Left cardiac atrium (tissue), 4 donors: ENCODE measurements around the gene IQCN. TPM values are rescaled to one million over a fixed set of nuclear protein-coding genes. Genes with fewer than 3 reads are reported as not detected.

Experiments
- ATAC-seq, 2 donors: fragments of 200-7000 bp; cut with Tn5 transposase; one replicate each; pipeline ENCODE4 v1.9.1; 2020; ENCODE audit warnings: mild to moderate bottlenecking in 2 of 2, moderate library complexity in 2 of 2
- DNase-seq: peaks from one replicate; pipeline ENCODE4 v3.0.0-alpha.2; 2020
- intact Hi-C, 2 donors: fragments of 100-400 bp; cut with DNase I; formaldehyde crosslinking; loops; one replicate each; pipeline versions ENCODE4 v1.14.1 to v1.15.1; 2022 to 2023
- long read RNA-seq: library from polyadenylated mRNA; unstranded; transcript quantifications from one replicate; pipeline ENCODE4 v2.0.0, GENCODE V29; 2021
- total RNA-seq, 2 donors: library from RNA; stranded (reverse); fragmentation: NEBNext Ultra II Directional; extraction: Animal tissue kit (Norgen Biotek cat#: 25700); gene quantifications; one replicate each; pipeline ENCODE4 v1.2.1, GENCODE V29; 2021
- donor health status: DM: no; HTN: yes; CAD: no.
- donor health status: DM: no; HTN: yes; CAD: no; lungs with severe emphysema.
- donor health status: DM: yes; HTN: yes; CAD: no.
- donor health status: Dilated cardiomyopathy.

IQCN gene, protein sequence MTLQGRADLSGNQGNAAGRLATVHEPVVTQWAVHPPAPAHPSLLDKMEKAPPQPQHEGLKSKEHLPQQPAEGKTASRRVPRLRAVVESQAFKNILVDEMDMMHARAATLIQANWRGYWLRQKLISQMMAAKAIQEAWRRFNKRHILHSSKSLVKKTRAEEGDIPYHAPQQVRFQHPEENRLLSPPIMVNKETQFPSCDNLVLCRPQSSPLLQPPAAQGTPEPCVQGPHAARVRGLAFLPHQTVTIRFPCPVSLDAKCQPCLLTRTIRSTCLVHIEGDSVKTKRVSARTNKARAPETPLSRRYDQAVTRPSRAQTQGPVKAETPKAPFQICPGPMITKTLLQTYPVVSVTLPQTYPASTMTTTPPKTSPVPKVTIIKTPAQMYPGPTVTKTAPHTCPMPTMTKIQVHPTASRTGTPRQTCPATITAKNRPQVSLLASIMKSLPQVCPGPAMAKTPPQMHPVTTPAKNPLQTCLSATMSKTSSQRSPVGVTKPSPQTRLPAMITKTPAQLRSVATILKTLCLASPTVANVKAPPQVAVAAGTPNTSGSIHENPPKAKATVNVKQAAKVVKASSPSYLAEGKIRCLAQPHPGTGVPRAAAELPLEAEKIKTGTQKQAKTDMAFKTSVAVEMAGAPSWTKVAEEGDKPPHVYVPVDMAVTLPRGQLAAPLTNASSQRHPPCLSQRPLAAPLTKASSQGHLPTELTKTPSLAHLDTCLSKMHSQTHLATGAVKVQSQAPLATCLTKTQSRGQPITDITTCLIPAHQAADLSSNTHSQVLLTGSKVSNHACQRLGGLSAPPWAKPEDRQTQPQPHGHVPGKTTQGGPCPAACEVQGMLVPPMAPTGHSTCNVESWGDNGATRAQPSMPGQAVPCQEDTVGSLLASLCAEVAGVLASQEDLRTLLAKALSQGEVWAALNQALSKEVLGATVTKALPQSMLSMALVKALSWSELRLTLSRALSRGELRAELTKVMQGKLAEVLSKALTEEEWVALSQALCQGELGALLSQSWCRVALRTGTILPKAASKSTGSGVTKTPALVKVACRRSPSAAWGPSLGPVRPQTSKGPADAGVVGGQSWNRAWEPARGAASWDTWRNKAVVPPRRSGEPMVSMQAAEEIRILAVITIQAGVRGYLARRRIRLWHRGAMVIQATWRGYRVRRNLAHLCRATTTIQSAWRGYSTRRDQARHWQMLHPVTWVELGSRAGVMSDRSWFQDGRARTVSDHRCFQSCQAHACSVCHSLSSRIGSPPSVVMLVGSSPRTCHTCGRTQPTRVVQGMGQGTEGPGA (N-terminal part only)
- 1 to 10 TPM in 1 of 2 donors, under 1 TPM in 1; 0.91 to 1.3 TPM for total RNA-seq
- long read RNA-seq = 0 reads

DNA sequence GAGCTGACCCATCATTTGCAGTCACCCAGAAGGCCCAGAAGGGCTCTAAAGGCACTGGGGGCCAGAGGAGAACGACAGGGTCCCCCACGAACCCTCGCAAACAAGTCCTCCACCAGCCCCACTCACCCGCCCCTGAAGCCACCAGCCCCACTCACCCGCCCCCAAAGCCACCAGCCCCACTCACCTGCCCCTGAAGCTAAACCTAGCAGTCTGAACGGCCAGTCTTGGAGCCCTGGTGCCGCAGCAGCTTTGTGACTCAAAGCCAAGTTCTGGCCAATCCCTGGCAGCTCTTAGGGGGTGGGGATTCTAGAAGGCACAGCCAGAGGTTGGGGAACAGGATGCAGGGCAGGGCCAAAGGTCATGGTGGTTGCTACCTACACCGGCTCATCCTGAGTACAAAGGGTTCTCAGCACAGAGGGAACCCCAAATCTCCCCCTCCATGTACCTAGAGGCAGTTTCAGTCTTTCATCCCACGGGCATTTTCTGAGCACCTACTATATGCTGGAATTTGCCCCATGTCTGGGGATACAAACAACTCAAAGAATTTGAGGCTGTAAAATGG lies at the start of gene IQCN:
Gene IQCN (minus strand): TSS at position 234 of the 562 bp plus-strand sequence. CDS start 4,974 bp downstream, outside the sequence.
- peak; percentile 49 for DNase-seq
- ATAC-seq = peak; percentile 7 to 10
- intact Hi-C loops = loop anchor here in 1 of 2 donors (10.0 kb wide), 1 partner anchor 121 kb away; the partner anchor contains the start of gene LRRC25

DNA sequence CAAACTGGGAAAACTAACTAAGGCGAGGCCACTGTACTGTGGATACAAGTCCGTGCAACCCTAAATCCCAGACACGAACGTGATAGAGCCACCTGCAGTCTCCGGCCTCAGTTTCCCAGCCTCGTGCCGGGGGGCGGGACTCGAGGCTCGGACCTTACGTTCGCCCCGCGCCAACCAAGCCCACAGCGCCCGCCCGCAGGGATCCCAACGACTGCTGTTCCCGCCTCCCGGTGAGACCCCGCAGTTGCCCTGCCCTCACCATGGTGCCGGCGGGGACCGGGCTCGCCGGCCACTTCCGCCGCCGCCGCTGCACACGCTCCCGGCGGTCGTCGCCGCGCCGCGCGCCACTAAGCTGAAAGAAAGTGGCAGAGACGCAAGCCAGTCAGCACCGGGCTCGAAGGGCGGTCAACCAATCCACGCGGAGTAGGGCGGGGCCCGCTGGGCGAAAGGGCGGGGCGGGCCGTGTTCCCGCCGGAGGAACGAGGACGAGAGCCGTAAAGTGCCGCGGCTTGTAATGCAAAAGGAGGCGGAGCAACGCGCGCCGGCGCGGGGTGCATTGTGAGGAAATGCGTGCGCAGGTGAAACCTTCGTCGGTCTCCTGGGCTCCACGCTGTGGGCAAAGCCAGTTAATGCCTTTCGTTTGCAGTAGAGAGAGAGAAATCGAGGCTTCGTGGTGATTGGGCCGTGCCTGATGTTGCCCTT lies 48.7 kb upstream of the IQCN start, which contains the start of gene LSM4:
Gene LSM4 (minus strand): TSS at position 318 of the 702 bp plus-strand sequence. CDS start 56 bp downstream, at position 262.
- peak; percentile 98 for ATAC-seq
- peak; percentile 98 for DNase-seq
- intact Hi-C loops = loop anchor here in 1 of 2 donors (1.0 to 2.0 kb wide), 2 partner anchors 18 to 44 kb away; no protein-coding TSS in a partner anchor

DNA sequence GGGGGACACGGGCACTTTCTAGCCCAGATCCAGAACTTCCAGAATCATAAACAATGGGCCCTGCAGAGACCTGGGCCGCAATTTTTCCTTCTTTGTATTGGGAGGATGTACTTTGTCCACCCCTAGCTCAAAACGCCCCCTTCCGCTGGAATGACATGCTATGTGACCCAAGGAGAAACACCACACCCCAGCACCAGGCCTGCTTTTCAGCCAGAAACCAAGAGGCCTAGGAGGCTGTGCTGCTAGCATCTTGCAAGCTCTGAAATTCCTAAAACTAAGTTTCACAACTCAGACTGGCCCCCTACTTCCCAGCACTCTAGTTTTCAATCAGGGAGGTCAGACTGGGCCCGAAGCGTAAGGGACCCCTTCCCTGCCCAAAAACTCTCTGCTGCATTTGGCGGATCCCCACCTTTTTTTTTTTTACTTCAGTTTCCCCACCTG lies 48.1 kb upstream of the IQCN start:
- DNase-seq = peak; percentile 73
- ATAC-seq = peak in 1 of 2 donors; percentile 33
- intact Hi-C loops = loop anchor here in 1 of 2 donors (2.0 kb wide), 1 partner anchor 18 kb away; no protein-coding TSS in a partner anchor

DNA sequence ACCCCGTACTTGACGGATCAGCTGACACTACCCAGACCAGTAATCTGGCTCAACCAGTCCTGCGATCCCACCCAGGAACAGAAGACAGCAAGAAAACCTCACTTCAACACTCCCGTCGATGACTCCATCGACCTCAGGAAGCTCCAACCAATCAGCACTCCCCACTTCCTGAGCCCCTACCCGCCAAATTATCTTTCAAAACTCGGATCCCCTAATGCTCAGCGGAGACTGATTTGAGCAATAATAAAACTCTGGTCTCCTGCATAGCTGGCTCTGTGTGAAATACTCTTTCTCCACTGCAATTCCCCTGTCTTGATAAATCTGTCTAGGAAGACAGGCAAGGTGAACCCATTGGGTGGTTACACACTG lies 47.5 kb upstream of the IQCN start:
- no peak for DNase-seq
- intact Hi-C loops = loop anchor here in 1 of 2 donors (2.0 kb wide), 1 partner anchor 17 kb away; no protein-coding TSS in a partner anchor
- ATAC-seq = no peak

DNA sequence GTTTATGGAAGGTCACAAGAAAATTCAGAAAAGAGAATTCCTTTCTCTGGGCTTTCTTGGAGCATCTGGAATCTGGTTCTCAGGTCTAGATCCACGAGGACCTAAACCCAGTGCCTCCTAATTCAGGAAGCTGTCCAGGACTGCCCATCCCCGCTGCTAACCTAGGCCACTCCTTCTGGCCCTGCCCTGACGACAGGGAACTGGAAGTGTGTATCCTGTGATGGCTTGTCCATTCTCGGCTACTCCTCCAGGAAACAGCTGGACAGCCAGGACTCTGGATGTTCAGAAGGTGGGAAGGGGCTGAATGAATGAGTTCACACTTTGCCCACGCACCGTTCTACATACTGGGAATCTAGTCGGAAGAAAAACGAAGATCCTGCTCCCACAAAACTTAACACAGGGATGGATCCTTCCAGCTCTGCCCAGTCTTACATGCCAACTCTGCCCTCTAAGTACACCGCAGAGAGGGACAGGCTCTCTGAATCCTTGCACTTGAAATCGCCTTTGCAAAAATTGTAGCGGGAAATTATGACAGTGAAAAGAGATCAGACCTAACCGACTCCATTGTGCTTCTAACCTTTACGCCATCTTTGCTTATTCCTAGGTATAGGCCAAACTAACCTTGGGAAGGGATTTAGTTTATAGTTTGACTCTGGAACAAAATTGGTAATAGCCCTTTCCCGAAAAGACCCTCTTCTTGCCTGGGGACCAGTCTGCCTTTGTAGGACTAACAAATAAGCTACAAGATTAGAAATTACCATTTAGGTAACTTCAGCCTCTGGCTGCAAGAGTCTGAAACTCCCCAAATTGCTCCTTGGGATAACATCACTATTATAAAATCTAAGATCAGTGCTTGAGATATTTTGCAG lies 46.8 kb upstream of the IQCN start:
- no peak for DNase-seq
- intact Hi-C loops = no loop called here
- no peak for ATAC-seq

DNA sequence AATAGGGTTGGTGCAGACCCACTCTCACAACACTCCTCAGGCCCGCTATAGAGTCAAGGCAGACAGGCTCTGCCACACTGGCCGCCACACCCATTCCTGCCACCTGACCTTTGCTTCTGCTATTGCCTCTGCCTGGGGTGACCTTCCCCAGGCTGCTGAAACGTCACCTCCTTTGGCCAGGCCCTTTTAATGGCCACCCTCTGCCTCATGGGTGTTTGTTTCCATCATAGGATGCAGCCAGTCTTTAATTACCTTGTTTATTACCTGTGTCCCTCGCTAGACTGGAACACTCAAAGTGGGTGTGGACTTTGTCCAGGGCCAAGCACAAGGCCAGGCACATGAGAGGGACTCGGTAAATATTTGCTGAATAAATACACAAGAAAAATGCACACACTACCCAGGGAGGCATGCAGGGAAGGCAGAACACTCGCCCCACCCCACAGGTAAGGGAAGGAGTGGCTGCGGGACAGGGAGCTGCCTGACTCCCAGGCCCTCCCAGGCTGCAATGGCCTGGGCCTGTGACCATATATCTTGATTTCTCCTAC lies 45.4 kb upstream of the IQCN start:
- intact Hi-C loops = no loop called here
- ATAC-seq = no peak
- no peak for DNase-seq

DNA sequence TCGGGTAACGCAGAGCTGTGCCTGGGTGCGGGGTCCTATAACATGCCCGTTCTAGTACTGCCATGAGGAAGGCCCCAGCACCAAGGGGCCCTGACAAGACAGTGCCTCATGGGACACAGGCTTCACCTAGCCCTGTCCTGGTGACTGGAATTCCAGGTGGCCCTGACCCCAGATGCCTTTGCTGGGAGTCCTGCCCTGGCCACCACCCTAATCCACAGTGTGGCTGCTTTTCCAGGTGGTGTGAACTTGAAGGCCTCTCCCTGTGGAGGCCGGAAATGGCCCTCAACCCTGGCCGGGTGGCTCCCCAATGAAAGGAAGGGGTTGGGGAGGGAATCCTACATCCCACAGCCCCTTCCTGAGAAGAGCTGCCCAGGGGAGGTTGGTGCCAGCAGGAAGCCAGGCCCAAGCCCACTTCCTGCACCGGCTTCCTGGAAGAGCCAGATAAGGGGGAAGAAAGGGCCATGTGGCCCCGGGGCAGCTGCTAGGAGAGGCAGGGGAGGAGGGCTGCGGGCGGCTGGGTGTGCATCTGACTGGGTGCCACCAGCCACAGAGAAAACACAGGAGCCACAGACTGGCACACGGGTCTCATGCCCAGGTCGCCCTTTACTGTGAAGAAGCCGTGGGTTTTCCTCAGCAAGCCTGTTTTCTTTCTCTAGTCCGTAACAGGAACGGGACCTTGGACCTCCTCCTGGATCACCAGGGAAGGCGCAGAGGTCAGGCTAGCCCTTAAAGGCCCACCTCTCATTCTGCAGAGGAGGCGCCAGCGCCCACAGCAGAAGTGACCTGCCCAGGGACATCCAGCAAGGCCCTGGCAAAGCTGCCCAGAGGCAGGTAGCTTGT lies 43.9 kb upstream of the IQCN start:
- intact Hi-C loops = no loop called here
- ATAC-seq (peak; percentile 3 to 5), DNase-seq (peak; percentile 70)

DNA sequence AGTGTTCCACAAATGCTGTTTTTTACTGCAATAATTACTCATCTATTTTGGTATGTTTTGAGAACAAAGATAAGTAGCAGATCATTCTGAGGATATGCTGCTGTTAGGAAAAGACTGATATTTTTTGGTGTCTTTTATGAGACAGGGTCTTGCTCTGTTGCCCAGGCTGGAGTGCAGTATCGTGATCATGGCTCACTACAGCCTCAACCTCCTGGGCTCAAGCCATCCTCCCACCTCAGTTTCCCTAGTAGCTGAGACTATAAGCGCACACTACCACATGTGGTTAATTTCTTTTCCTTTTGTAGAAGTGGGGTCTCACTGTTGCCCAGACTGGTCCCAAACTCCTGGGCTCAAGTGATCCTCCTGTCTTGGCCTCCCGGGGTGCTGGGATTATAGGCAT lies 39.1 kb upstream of the IQCN start:
- intact Hi-C loops = no loop called here
- ATAC-seq (no peak), DNase-seq (no peak)

DNA sequence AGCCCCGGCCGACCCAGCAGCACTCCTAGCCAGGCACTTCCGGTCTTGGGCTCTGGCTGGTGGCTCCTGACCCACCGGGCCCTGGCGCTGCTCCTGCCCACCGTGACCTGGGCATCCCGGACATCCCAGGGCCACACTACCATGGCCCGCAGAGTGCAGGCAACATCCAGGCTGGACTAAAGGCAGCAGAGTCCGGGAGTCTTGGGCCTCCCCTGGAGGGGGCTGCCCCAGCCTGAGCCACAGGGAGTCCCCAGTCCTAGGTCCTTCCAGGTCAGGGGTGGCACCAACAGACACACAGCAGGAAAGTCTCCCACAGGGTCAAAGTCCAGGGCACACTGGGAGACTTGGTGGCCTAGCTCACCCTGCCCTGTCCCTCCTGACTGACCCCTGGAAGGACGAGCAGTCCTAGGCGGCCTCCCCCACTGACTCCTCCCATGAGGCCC lies 37.9 kb upstream of the IQCN start:
- ATAC-seq = no peak
- no peak for DNase-seq
- intact Hi-C loops = no loop called here

DNA sequence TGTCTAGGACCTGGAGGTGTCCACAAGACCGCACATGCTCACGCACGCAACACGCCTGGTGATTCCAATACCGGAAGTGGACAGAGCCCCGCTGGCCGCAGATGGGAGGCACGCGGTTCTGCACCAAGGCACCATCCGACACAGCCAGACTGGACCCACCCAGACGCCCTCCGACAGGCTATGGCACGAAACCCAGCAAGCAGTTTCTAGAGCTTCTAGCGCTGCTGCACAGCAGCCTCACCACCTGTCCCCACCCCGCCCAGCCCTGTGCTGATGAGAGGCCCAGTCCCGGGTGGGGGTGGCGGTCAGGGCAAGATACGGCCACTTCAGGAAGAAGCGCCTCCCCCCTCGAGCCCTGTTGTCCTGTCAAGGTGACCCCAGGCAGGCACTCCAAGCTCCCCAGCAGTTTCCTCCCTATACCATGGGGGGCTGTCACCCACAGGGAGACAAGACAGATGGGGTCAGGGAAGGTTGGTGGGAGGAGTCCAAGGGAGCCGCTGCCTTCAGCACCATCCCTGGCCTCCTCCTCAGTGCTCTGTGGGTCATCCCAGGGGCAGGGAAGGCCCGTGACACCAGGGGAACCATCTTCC lies 37.3 kb upstream of the IQCN start:
- ATAC-seq (no peak), DNase-seq (no peak)
- intact Hi-C loops = no loop called here

DNA sequence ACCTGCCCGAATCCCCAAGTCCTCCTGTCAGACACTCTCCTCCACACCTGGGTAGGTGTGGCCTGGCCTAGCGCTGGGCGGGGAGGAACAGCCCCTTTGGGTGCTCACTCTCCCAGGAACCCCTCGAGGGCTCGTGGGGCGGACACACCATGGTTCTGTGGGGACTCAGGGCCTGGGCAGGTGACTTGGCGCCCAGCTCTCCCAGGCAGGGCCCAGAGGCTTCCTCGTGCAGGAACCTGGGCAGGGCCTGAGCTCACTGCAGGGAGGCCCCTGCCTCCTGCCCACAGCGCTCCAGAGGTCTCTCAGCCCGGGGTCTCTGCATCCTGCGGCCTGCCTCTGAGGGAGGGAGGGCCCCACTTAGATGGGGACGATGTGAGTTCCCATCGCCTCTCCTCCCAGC lies 36.7 kb upstream of the IQCN start:
- intact Hi-C loops = no loop called here
- DNase-seq (no peak), ATAC-seq (no peak)

DNA sequence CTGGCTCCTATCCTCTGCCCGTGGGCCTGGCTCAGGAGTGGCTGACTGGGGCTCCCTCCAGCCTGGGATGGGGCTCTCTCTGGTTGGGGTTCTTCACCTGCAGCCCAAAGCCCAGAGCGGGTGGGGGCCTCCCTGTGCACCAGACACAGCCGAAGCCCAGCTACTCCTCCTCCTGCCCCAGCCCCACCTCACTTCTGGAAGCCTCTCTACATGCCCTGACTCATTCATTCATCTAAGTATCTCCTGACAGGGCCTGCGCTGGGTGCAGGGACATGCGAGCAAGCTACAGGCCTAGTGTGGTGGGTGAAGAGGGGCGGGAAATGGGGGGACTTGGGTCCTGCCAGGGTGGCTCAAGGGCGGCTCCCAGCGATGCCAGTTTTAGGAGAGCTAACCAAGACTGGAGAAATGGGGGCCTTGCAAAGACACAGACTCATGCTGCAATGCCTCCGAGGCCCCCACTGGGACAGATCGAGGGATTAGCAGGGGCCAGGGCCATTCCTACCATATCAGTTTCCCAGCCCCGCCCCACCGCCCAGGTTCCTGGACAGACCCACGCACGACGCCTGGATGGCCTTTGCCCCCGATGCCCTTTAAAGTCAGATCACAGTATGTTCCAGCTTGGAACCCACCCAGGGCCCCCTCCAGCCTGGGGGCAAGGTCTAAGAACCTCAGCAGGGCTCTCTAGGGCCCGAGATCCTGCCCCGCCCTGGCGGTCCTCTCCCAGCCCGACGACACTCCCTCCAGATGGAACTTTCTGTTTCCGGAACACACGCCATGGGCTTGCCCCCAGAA lies 36.1 kb upstream of the IQCN start:
- ATAC-seq (no peak), DNase-seq (no peak)
- intact Hi-C loops = no loop called here

DNA sequence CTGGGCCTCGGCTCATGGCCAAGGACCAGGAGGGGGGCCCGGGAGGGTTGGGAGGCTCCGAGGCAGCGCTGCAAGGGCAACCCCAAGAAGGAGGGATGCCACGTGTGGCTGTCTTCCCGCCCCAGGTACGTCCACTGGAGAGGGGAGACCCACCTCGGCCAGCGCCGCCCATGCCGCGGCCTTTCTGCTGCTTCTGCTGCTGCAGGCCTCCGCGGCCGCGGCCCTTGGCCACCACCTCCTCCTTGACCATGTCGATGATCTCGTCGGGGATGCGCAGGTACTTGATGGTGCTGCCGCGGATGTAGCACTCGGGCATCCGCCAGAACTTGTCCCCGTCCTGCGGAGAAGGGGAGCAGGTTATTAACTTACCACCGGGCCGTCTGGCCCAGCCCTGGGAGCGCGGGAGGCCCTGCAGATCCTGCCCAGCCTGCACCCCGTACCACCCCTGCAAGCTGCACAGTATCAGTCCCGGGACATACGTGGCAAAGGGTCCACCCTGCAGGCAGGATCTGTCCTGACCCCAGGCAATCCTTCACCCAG lies 35.3 kb upstream of the IQCN start:
- intact Hi-C loops = no loop called here
- no peak for ATAC-seq

DNA sequence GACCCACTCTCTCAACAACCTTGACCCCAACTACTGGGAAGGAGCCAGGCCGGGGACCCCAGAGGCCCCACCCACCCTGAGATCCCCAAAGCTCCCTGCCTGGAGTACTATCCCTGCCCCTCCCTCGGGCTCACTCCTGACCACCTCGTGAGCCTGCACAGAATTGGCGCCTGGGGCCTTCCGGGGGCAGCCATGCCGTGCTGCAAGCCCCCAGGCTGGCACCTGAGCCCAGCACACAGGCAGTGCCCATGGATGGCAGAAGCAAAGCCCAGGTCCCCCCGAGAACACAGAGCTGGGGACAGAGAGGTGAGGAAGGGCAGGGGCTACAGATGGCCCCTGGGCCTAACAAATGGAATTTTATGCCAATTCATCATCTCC lies 34.7 kb upstream of the IQCN start:
- DNase-seq (no peak), ATAC-seq (no peak)
- intact Hi-C loops = no loop called here

More for the DNA sequence above, 35.3 kb upstream of the IQCN start:
- no peak for DNase-seq
